Transverse colon (tissue), 4 donors: Measurements from ENCODE around the gene C11orf21. TPM values are rescaled to one million over a fixed set of nuclear protein-coding genes. Genes with fewer than 3 reads are reported as not detected.

Experiments used
- DNase-seq: peaks from one replicate; pipeline ENCODE4 v3.0.0-alpha.2; 2019
- H3K27ac ChIP-seq, 4 donors: fragments of 200-600 bp; sonication (generic); 2 replicates each; pipeline ENCODE4 v1.5.1; 2016 to 2018; ENCODE audit warnings: inconsistent platforms in 4 of 4
- H3K27me3 ChIP-seq: fragments of 200-600 bp; sonication (generic); 2 replicates; pipeline ENCODE4 v1.5.1; 2017; ENCODE audit warnings: inconsistent platforms
- H3K36me3 ChIP-seq, 4 donors: fragments of 200-600 bp; sonication (generic); 2 replicates each; pipeline ENCODE4 v1.5.1; 2017 to 2019; ENCODE audit warnings: inconsistent platforms in 4 of 4
- H3K4me1 ChIP-seq, 4 donors: fragments of 200-600 bp; sonication (generic); 2 replicates each; pipeline ENCODE4 v1.5.1; 2017 to 2020; ENCODE audit warnings: inconsistent platforms in 4 of 4
- H3K4me3 ChIP-seq, 4 donors: fragments of 200-600 bp; sonication (generic); 1 replicate in 1 of 4; 2 replicates in 3 of 4; pipeline versions ENCODE4 v1.5.1 to v1.6.1; 2017 to 2019; ENCODE audit warnings: inconsistent platforms in 4 of 4
- H3K9me3 ChIP-seq, 2 donors: fragments of 200-600 bp; sonication (generic); 2 replicates each; pipeline ENCODE4 v1.5.1; 2017 to 2019; ENCODE audit warnings: inconsistent platforms in 2 of 2
- CTCF ChIP-seq, 5 experiments: fragments of 200-600 bp in 3 of 5; fragments of 450-650 bp in 2 of 5; sonication (generic) in 3 of 5; IDR thresholded peaks; 1 replicate in 2 of 5; 2 replicates in 3 of 5; pipeline ENCODE4 v1.5.1; 2016 to 2017; ENCODE audit warnings: antibody characterized with exemption in 5 of 5, inconsistent platforms in 3 of 5, mild to moderate bottlenecking in 2 of 5, moderate library complexity in 1 of 5
- EP300 ChIP-seq: sonication (generic); formaldehyde crosslinking; IDR thresholded peaks from one replicate; pipeline ENCODE4 v1.6.1; 2017; ENCODE audit warnings: antibody characterized with exemption, low read depth
- POLR2A ChIP-seq: fragments of 450-650 bp; IDR thresholded peaks from one replicate; pipeline ENCODE4 v1.6.1; 2016; ENCODE audit warnings: antibody characterized with exemption, mild to moderate bottlenecking, moderate library complexity
- POLR2AphosphoS5 ChIP-seq, 3 donors: sonication (generic); formaldehyde crosslinking; IDR thresholded peaks; one replicate each; pipeline ENCODE4 v1.6.1; 2016; ENCODE audit warnings: antibody characterized with exemption in 3 of 3
- WGBS, 2 donors: methylation state at CpG; one replicate each; pipeline ENCODE4 v1.1.5; 2018; ENCODE audit warnings: low coverage in 1 of 2; 5-methylcytosine and 5-hydroxymethylcytosine counted together
- in situ Hi-C, 4 donors: fragments of 200-750 bp; cut with MboI; loops; one replicate each; pipeline versions ENCODE4 v1.15.0 to v1.15.1; 2017; ENCODE audit warnings: low sequenced_read_pairs in 3 of 4, low pct_ligation_motif_present in 1 of 4, low pct_unique_long_range_greater_than_20kb in 1 of 4
- intact Hi-C: fragments of 100-400 bp; cut with DNase I; formaldehyde crosslinking; loops from one replicate; pipeline ENCODE4 v1.15.1; 2023; ENCODE audit warnings: low total_unique reads
- total RNA-seq, 4 donors: library from RNA; depleted of rRNA; stranded (reverse); fragments of >200 nt; gene quantifications; one replicate each; pipeline ENCODE4 v1.1.0, GENCODE V29; 2016

Gene C11orf21
- total RNA-seq, 4 donors from 2014 or later, result 0.27 TPM; not detected in 3

- 97 to 100% methylated on average over 1 to 6 of the region's 6 CpGs for WGBS, 2 donors
- intact Hi-C loops (no loop called here), in situ Hi-C loops (no loop called here)
- no peaks in the 10 kb centered on the region for H3K9me3 ChIP-seq
- no peak overlapping the region for H3K27ac ChIP-seq
- H3K4me1 ChIP-seq, result no peaks in the 10 kb centered on the region
- no peaks in the 10 kb centered on the region for H3K36me3 ChIP-seq
- no peaks in the 10 kb centered on the region for H3K27me3 ChIP-seq
- H3K4me3 ChIP-seq, result no peak overlapping the region
- TF ChIP-seq POLR2A (no peak), POLR2AphosphoS5 (IDR thresholded peaks at IDR 0.05) (no peak), EP300 (no peak), CTCF (IDR thresholded peaks at IDR 0.05) (no peak)
- DNase-seq, result no peak
Measured at GRCh38 chr11:2251138-2251537, 50.6 kb downstream of the C11orf21 start.

- H3K9me3 ChIP-seq, result no peaks in the 10 kb centered on the region
- 74 to 80% methylated on average over 6 to 8 of the region's 8 CpGs for WGBS, 2 donors
- no peaks in the 10 kb centered on the region for H3K36me3 ChIP-seq
- H3K4me3 ChIP-seq, result no peak overlapping the region
- no peak overlapping the region for H3K27ac ChIP-seq
- in situ Hi-C loops, result no loop called here
- no peaks in the 10 kb centered on the region for H3K4me1 ChIP-seq
- H3K27me3 ChIP-seq, result no peaks in the 10 kb centered on the region
- DNase-seq, result no peak
- TF ChIP-seq POLR2A, result no peak
- TF ChIP-seq EP300, result no peak
- no peak for TF ChIP-seq POLR2AphosphoS5 (IDR thresholded peaks at IDR 0.05)
- no peak for TF ChIP-seq CTCF (IDR thresholded peaks at IDR 0.05)
- intact Hi-C loops, result no loop called here
Measured at GRCh38 chr11:2250485-2250884, 51.2 kb downstream of the C11orf21 start.

GRCh38 chr11:2250041-2250440, 51.7 kb downstream of the C11orf21 start:
- WGBS, 2 donors, result 67 to 82% methylated on average over 2 to 9 of the region's 9 CpGs

GRCh38 chr11:2249189-2249916, 52.4 kb downstream of the C11orf21 start:
- intact Hi-C loops (no loop called here), in situ Hi-C loops (no loop called here)
- WGBS, 2 donors, result 80 to 87% methylated on average over 1 to 19 of the region's 20 CpGs
- Histone ChIP-seq H3K4me3 (no peak overlapping the region), H3K27ac (no peak overlapping the region), H3K9me3 (no peaks in the 10 kb centered on the region), H3K27me3 (no peaks in the 10 kb centered on the region), H3K36me3 (no peaks in the 10 kb centered on the region), H3K4me1 (no peaks in the 10 kb centered on the region)
- no peak for DNase-seq
- no peak for TF ChIP-seq CTCF (IDR thresholded peaks at IDR 0.05)
- TF ChIP-seq POLR2A, result no peak

More at GRCh38 chr11:2250041-2250440, 51.7 kb downstream of the C11orf21 start:
- Histone ChIP-seq H3K27me3 (no peaks in the 10 kb centered on the region), H3K27ac (no peak overlapping the region), H3K4me1 (no peaks in the 10 kb centered on the region), H3K4me3 (no peak overlapping the region), H3K36me3 (no peaks in the 10 kb centered on the region), H3K9me3 (no peaks in the 10 kb centered on the region)
- intact Hi-C loops (no loop called here), in situ Hi-C loops (no loop called here)
- TF ChIP-seq EP300 (no peak), POLR2A (no peak), CTCF (IDR thresholded peaks at IDR 0.05) (no peak), POLR2AphosphoS5 (IDR thresholded peaks at IDR 0.05) (no peak)
- no peak for DNase-seq
